Stimulated activated CD4-positive, alpha-beta T cell treated with anti-CD3 and anti-CD28 coated beads, Interleukin-1b, Interleukin-23, amount 100 ng/mL, for 48 hours (primary cell): Measurements from ENCODE around the gene TTC23.

Experiments used
- DNase-seq: peaks from one replicate; pipeline ENCODE4 v3.0.0-alpha.2; 2020

TTC23 gene

DNA sequence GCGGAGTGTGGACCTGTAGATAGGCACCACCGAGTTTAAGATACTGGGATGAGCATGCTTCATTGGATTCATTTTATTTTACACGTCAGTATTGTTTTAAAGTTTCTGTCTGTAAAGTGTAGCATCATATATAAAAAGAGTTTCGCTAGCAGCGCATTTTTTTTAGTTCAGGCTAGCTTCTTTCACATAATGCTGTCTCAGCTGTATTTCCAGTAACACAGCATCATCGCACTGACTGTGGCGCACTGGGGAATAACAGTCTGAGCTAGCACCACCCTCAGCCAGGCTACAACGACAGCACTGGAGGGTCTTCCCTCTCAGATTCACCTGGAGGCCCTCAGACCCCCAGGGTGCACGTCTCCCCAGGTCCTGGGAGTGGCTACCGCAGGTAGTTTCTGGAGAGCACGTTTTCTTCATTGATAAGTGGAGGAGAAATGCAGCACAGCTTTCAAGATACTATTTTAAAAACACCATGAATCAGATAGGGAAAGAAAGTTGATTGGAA lies 115.0 kb downstream of the TTC23 start:
- DNase-seq = no peak

DNA sequence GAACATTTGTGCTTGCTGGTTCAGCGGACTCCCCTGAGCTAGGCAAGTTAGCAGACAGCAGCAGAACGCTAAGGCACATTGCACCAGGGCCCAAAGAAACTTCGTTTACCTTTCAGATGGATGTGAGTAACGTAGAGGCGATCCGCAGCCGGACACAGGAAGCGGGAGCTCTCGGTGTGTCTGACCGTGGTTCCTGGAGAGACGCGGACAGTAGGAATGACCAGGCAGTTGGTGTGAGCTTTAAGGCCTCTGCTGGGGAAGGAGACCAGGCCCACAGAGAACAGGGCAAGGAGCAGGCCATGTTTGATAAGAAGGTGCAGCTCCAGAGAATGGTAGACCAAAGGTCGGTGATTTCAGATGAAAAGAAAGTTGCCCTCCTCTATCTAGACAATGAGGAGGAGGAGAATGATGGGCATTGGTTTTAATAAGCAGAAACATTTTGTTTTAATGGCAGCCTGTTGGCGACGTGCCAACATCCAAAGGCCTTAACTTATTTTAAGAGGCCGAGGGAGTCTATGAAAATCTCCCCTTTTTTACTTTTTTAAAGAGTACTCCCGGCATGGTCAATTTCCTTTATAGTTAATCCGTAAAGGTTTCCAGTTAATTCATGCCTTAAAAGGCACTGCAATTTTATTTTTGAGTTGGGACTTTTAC lies 116.6 kb downstream of the TTC23 start:
- DNase-seq = no peak

DNA sequence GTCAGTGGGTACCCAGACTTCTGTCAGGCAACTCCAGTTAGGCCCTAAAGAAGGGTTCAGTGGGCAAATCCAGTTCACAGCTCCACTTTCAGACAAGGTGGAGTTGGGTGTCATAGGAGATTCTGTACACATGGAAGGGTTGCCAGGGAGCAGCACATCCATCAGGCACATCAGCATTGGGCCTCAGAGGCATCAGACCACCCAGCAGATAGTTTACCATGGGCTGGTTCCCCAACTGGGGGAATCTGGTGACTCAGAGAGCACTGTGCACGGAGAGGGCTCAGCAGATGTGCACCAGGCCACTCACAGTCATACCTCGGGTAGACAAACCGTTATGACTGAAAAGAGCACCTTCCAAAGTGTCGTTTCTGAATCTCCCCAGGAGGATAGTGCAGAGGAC lies 117.3 kb downstream of the TTC23 start:
- DNase-seq = no peak

- DNase-seq = no peak
These were observed 117.8 kb downstream of the TTC23 start for GRCh38 chr15:99131441-99132023.

DNA sequence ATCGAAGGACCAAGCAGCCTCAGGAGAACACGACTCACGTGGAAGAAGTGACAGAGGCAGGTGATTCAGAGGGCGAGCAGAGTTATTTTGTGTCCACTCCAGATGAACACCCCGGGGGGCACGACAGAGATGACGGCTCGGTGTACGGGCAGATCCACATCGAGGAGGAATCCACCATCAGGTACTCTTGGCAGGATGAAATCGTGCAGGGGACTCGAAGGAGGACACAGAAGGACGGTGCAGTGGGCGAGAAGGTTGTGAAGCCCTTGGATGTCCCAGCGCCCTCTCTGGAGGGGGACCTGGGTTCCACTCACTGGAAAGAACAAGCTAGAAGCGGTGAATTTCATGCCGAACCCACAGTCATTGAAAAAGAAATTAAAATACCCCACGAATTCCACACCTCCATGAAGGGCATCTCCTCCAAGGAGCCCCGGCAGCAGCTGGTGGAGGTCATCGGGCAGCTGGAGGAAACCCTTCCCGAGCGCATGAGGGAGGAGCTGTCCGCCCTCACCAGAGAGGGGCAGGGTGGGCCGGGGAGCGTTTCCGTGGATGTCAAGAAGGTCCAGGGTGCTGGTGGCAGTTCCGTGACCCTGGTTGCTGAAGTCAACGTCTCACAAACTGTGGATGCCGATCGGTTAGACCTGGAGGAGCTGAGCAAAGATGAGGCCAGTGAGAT lies 118.5 kb downstream of the TTC23 start:
- no peak for DNase-seq

- DNase-seq = no peak
These were observed 119.1 kb downstream of the TTC23 start for GRCh38 chr15:99130314-99130713.

GRCh38 chr15:99129644-99130043 lies 119.7 kb downstream of the TTC23 start:
- DNase-seq = no peak

GRCh38 chr15:99128411-99128810 lies 121.0 kb downstream of the TTC23 start:
- no peak for DNase-seq

GRCh38 chr15:99127773-99128172 lies 121.6 kb downstream of the TTC23 start:
- DNase-seq = no peak

- DNase-seq = no peak
These were observed 122.5 kb downstream of the TTC23 start for GRCh38 chr15:99126930-99127329.

- no peak for DNase-seq
These were observed 123.2 kb downstream of the TTC23 start for GRCh38 chr15:99126131-99126588.

GRCh38 chr15:99125061-99125891 lies 124.1 kb downstream of the TTC23 start:
- DNase-seq = no peak

DNA sequence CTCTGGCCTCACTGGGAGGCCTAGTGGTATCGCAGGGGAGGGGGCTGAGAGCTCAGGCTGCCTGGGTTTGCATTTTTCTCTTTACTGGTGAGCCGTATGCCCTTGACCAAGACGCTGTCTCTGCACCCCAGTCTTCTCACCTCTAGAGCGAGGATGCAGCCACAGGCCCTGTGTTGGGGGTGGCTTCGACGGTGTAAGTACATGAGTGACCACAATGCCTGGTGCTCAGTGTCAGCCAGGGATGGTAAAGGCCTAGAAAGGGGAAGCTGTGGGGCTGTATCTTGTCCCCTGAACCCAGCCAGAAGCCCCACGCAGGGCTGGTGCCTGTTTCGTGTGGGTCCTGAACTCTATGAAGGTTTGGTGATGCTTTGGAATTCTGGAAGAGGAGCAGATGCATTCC lies 124.7 kb downstream of the TTC23 start:
- DNase-seq = no peak

DNA sequence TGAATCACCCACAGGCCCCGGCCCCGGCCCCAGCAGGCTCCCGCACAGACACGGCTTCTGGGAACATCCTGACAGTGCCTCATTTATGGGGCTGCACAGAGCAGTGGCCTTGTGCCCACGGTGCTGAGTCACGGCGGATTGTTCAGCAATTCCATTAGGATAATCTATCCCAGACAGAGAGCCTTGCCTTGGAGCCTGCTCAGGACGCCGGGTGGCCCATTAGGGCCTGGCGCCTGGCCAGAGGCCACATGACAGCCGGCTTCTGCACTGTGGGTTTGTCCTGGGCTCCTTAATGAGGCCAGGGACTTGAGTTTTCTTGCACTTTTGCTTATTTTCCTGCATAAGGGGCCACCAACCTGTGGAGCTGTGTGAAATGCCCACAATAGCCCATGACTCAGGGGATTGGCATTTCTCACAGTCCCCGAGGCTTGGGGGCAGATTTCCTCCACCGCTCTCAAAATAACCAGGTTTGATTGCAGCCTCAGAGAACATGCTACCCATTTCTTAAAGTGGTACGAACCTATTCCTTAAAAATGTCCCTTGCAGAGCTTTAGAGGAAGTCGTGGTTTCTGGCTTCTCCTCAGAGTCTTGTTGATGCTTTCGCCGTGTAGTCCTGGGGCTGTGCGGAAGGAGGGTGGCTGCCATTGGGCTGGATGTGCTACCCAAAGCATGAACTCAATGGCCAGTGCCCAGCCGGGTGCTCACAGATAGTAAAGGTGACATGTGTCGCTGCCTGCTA lies 125.5 kb downstream of the TTC23 start:
- DNase-seq = no peak

DNA sequence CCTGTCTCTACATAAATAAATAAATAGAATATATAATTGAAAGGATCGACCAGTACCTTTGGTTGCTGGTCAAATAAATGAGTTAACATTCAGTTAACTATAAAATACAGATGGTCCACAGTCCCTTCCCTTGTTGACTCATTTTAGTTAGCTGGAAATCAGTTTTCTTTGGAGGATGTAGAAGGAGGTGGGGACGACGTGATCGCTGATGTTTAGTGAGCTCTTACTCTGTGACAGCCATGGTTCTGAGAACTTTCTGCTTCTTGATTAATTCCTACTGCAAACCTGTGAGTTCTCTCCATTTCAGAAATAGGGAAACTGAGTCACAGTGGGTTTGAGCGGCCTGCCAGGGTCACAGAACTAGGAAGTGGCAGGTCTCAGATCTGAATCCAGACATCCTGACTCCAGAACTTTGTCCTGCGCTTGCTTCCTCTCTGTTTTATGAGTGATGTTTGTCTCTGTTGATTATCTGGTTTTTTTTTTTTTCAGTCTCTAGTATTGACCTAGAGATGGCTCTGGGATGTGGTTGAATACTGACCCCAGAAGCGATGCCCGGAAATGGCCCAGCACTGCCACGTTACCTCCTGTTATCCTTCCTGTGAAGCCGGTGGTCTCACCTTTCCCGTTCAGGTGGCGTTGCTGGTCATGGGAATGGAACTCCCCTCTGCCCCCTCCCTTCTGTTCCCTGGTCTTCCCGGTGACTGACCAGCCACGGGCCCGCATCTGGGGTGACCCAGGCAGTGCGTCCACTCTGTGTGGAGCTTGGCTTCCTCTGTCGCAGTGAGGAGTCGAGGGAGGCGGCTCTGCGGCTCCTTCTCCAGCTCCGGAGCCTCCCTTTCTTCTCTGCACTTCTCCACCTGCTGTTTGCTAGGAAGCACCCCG lies 126.3 kb downstream of the TTC23 start:
- no peak for DNase-seq

- no peak for DNase-seq
These were observed 127.5 kb downstream of the TTC23 start for GRCh38 chr15:99121691-99122410.

DNA sequence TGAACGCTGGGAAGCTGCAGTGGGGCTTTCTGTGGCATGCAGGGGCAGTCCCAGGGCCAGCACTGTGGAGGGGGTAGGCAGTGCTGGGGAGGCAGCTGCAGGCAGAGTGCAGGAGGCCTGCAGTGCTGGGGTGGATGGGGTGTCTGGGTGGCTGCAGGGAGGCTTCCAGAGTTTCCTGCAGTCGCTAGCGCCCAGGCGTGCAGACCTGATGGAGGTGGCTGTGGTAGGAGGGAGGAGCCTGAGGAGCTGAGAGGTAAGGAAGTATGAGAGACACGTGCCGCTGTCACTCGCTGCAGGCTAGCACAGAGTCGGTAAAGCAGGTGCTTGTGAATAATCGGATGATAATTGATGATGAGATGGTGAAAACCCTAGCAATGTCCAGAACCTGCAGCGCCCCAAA lies 128.2 kb downstream of the TTC23 start:
- DNase-seq = no peak

DNA sequence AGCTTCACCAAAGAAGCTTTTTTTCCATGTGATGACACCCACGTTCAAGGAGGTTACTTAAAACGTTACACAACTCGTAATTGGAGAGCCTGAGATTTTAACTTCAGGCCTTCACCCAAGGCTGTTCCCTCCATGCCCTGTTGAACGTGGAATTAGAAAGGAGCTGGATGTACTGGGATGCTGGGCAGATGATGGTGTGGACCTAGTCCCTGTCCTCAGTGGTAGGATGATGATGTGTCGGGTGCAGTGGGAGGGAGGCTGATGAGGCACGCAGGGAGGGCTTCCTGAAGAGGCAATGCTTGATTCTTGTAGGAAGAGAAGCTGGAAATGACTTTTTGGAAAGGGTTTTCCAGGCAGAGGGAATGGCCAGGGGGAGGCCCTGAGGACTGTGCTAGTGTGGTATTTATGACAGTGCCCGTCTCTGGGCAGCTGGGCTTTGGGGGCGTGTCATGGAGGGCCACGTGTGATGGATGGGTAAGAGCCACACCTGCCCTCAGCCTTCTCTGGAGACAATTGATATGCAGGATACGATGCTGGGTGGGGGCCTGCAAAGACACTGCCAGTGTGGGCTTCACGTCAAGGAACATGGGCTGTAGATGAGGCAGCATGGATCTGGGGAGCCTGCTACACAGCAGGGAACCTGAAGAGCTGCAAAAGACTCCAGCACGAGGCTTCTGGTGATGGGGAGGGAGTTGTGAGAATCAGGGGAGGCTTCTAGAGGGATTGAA lies 129.2 kb downstream of the TTC23 start:
- no peak for DNase-seq

GRCh38 chr15:99118801-99119546 lies 130.4 kb downstream of the TTC23 start:
- DNase-seq = no peak
